Activated CD4-positive, alpha-beta T cell treated with anti-CD3 and anti-CD28 coated beads, Interleukin-2, amount 10 ng/mL, durations not matched to agents 7 days and 5 days (primary cell): ENCODE data around the gene GABBR2. TPM values are rescaled to one million over a fixed set of nuclear protein-coding genes. Genes with fewer than 3 reads are reported as not detected.

ENCODE experiments used
- CTCF ChIA-PET: fragments of 350-600 bp; sonication (Branson Sonifier 250); formaldehyde crosslinking; loops from one replicate; lab custom pipeline; 2021; ENCODE audit warnings: antibody characterized with exemption; lab: Charles Lee
- POLR2A ChIA-PET: fragments of 350-600 bp; sonication (Branson Sonifier 250); formaldehyde crosslinking; loops from one replicate; lab custom pipeline; 2021; ENCODE audit warnings: antibody characterized with exemption; lab: Charles Lee
- DNase-seq: peaks from one replicate; pipeline ENCODE4 v3.0.0-alpha.2; 2020
- H3K27ac Mint-ChIP-seq: one replicate; pipeline ENCODE4 v1.8.0; 2021; ENCODE audit warnings: mild to moderate bottlenecking, moderate library complexity, mixed read lengths
- H3K27me3 Mint-ChIP-seq: one replicate; pipeline ENCODE4 v1.8.0; 2021; ENCODE audit warnings: mixed read lengths
- H3K36me3 Mint-ChIP-seq: one replicate; pipeline ENCODE4 v1.8.0; 2021; ENCODE audit warnings: low read depth, mixed read lengths
- H3K4me1 Mint-ChIP-seq: one replicate; pipeline ENCODE4 v1.8.0; 2021; ENCODE audit warnings: mixed read lengths
- H3K4me3 Mint-ChIP-seq: one replicate; pipeline ENCODE4 v1.8.0; 2021; ENCODE audit warnings: mild to moderate bottlenecking, moderate library complexity, mixed read lengths
- H3K9me3 Mint-ChIP-seq: one replicate; pipeline ENCODE4 v1.8.0; 2021; ENCODE audit warnings: mixed read lengths
- total RNA-seq, 2 experiments: library from RNA; stranded (reverse); gene quantifications; one replicate each; pipeline ENCODE4 v1.2.3, GENCODE V29; 2021

GABBR2 gene
- total RNA-seq, 2 experiments from 2014 or later: not detected

GRCh38 chr9:98399950-98400683, 308.6 kb downstream of the GABBR2 start:
- no peaks in the 10 kb centered on the region for H3K36me3 Mint-ChIP-seq
- H3K9me3 Mint-ChIP-seq: no peaks in the 10 kb centered on the region
- no peaks in the 10 kb centered on the region for H3K4me1 Mint-ChIP-seq
- no peak overlapping the region for H3K4me3 Mint-ChIP-seq
- peaks cover 10% of the 10 kb centered on the region for H3K27me3 Mint-ChIP-seq
- ChIA-PET CTCF (interaction anchor here (0.6 kb wide), 2 partner anchors 80 to 439 kb away, joined by 3 to 4 read pairs; no protein-coding TSS in a partner anchor), POLR2A (no interaction called here)
- no peak overlapping the region for H3K27ac Mint-ChIP-seq
- DNase-seq: no peak

- no peak overlapping the region for H3K4me3 Mint-ChIP-seq
- ChIA-PET CTCF (no interaction called here), POLR2A (no interaction called here)
- H3K27me3 Mint-ChIP-seq: peaks cover 7% of the 10 kb centered on the region
- DNase-seq: no peak
- peaks cover 6% of the 10 kb centered on the region for H3K9me3 Mint-ChIP-seq
- peaks cover 6% of the 10 kb centered on the region for H3K4me1 Mint-ChIP-seq
- no peaks in the 10 kb centered on the region for H3K36me3 Mint-ChIP-seq
- H3K27ac Mint-ChIP-seq: no peak overlapping the region
Measured at GRCh38 chr9:98396656-98397055, 312.1 kb downstream of the GABBR2 start.

- peaks cover 7% of the 10 kb centered on the region for H3K27me3 Mint-ChIP-seq
- no peak for DNase-seq
- ChIA-PET POLR2A (no interaction called here), CTCF (interaction anchor here (1.0 kb wide), 1 partner anchor 13 kb away, joined by 3 read pairs; no protein-coding TSS in a partner anchor)
- no peak overlapping the region for H3K27ac Mint-ChIP-seq
- peaks cover 6% of the 10 kb centered on the region for H3K9me3 Mint-ChIP-seq
- H3K36me3 Mint-ChIP-seq: no peaks in the 10 kb centered on the region
- H3K4me3 Mint-ChIP-seq: no peak overlapping the region
- peaks cover 10% of the 10 kb centered on the region for H3K4me1 Mint-ChIP-seq
Measured at GRCh38 chr9:98396236-98396635, 312.5 kb downstream of the GABBR2 start.

GRCh38 chr9:98391867-98392266, 316.9 kb downstream of the GABBR2 start:
- no peaks in the 10 kb centered on the region for H3K36me3 Mint-ChIP-seq
- CTCF ChIA-PET: no interaction called here
- H3K4me3 Mint-ChIP-seq: no peak overlapping the region
- H3K9me3 Mint-ChIP-seq: peaks cover 6% of the 10 kb centered on the region
- H3K4me1 Mint-ChIP-seq: peaks cover 11% of the 10 kb centered on the region
- peak; percentile 7 for DNase-seq
- H3K27ac Mint-ChIP-seq: peak overlapping the region; percentile 71
- no peaks in the 10 kb centered on the region for H3K27me3 Mint-ChIP-seq
- POLR2A ChIA-PET: no interaction called here

- H3K36me3 Mint-ChIP-seq: no peaks in the 10 kb centered on the region
Measured at GRCh38 chr9:98391406-98391805, 317.3 kb downstream of the GABBR2 start.

GRCh38 chr9:98385751-98386150, 323.0 kb downstream of the GABBR2 start:
- no peaks in the 10 kb centered on the region for H3K4me1 Mint-ChIP-seq
- no peak overlapping the region for H3K4me3 Mint-ChIP-seq
- no peak overlapping the region for H3K27ac Mint-ChIP-seq
- CTCF ChIA-PET: interaction anchor here (0.7 kb wide), 1 partner anchor 677 kb away, joined by 3 read pairs; no protein-coding TSS in a partner anchor
- no peaks in the 10 kb centered on the region for H3K27me3 Mint-ChIP-seq
- no peak for DNase-seq
- no peaks in the 10 kb centered on the region for H3K9me3 Mint-ChIP-seq
- no peaks in the 10 kb centered on the region for H3K36me3 Mint-ChIP-seq
- POLR2A ChIA-PET: interaction anchor here (0.6 kb wide), 1 partner anchor 274 kb away, joined by 3 read pairs; no protein-coding TSS in a partner anchor

More at GRCh38 chr9:98391406-98391805, 317.3 kb downstream of the GABBR2 start:
- ChIA-PET POLR2A (no interaction called here), CTCF (no interaction called here)
- Mint-ChIP-seq H3K27ac (peak overlapping the region; percentile 71), H3K27me3 (no peaks in the 10 kb centered on the region), H3K9me3 (peaks cover 6% of the 10 kb centered on the region), H3K4me3 (no peak overlapping the region), H3K4me1 (peaks cover 11% of the 10 kb centered on the region)
- DNase-seq: no peak

- Mint-ChIP-seq H3K9me3 (no peaks in the 10 kb centered on the region), H3K27ac (no peak overlapping the region), H3K4me3 (no peak overlapping the region), H3K4me1 (no peaks in the 10 kb centered on the region), H3K27me3 (no peaks in the 10 kb centered on the region), H3K36me3 (no peaks in the 10 kb centered on the region)
- no peak for DNase-seq
- POLR2A ChIA-PET: no interaction called here
- CTCF ChIA-PET: interaction anchor here (1.0 kb wide), 1 partner anchor 12 kb away, joined by 3 read pairs; no protein-coding TSS in a partner anchor
Measured at GRCh38 chr9:98383758-98384157, 325.0 kb downstream of the GABBR2 start.

GRCh38 chr9:98381311-98382103, 327.2 kb downstream of the GABBR2 start:
- no peak for DNase-seq
- no peaks in the 10 kb centered on the region for H3K9me3 Mint-ChIP-seq
- no peaks in the 10 kb centered on the region for H3K4me1 Mint-ChIP-seq
- H3K4me3 Mint-ChIP-seq: no peak overlapping the region
- ChIA-PET CTCF (no interaction called here), POLR2A (no interaction called here)
- H3K36me3 Mint-ChIP-seq: no peaks in the 10 kb centered on the region
- H3K27me3 Mint-ChIP-seq: no peaks in the 10 kb centered on the region
- no peak overlapping the region for H3K27ac Mint-ChIP-seq

GRCh38 chr9:98380065-98380681, 328.6 kb downstream of the GABBR2 start:
- Mint-ChIP-seq H3K27me3 (no peaks in the 10 kb centered on the region), H3K9me3 (no peaks in the 10 kb centered on the region), H3K27ac (no peak overlapping the region), H3K4me1 (no peaks in the 10 kb centered on the region), H3K36me3 (no peaks in the 10 kb centered on the region), H3K4me3 (no peak overlapping the region)
- ChIA-PET POLR2A (no interaction called here), CTCF (interaction anchor here (0.5 kb wide), 1 partner anchor 82 kb away, joined by 5 read pairs; no protein-coding TSS in a partner anchor)
- DNase-seq: no peak

GRCh38 chr9:98379572-98379971, 329.2 kb downstream of the GABBR2 start:
- no peak overlapping the region for H3K4me3 Mint-ChIP-seq
- H3K9me3 Mint-ChIP-seq: no peaks in the 10 kb centered on the region
- DNase-seq: no peak
- ChIA-PET POLR2A (no interaction called here), CTCF (no interaction called here)
- H3K27me3 Mint-ChIP-seq: no peaks in the 10 kb centered on the region
- H3K36me3 Mint-ChIP-seq: no peaks in the 10 kb centered on the region
- no peaks in the 10 kb centered on the region for H3K4me1 Mint-ChIP-seq
- H3K27ac Mint-ChIP-seq: no peak overlapping the region

GRCh38 chr9:98378794-98379193, 329.9 kb downstream of the GABBR2 start:
- H3K9me3 Mint-ChIP-seq: no peaks in the 10 kb centered on the region
- no peaks in the 10 kb centered on the region for H3K27me3 Mint-ChIP-seq
- no peaks in the 10 kb centered on the region for H3K4me1 Mint-ChIP-seq
- no peaks in the 10 kb centered on the region for H3K36me3 Mint-ChIP-seq
- H3K27ac Mint-ChIP-seq: no peak overlapping the region
- no peak for DNase-seq
- no peak overlapping the region for H3K4me3 Mint-ChIP-seq
- ChIA-PET POLR2A (no interaction called here), CTCF (no interaction called here)

GRCh38 chr9:98378206-98378780, 330.4 kb downstream of the GABBR2 start:
- no peak for DNase-seq
- Mint-ChIP-seq H3K4me1 (no peaks in the 10 kb centered on the region), H3K36me3 (no peaks in the 10 kb centered on the region), H3K9me3 (no peaks in the 10 kb centered on the region), H3K27ac (no peak overlapping the region), H3K27me3 (no peaks in the 10 kb centered on the region), H3K4me3 (no peak overlapping the region)
- CTCF ChIA-PET: no interaction called here
- POLR2A ChIA-PET: no interaction called here
